GM23248 (cell line): Measurements from ENCODE around the gene ELF2.

ENCODE experiments used
- EZH2 ChIP-seq: fragments of 200-600 bp; sonication (generic); IDR thresholded peaks from 2 replicates; pipeline ENCODE4 v1.6.1; 2018; ENCODE audit warnings: antibody characterized with exemption, mild to moderate bottlenecking; ENCODE audit not compliant: insufficient read depth, poor library complexity, severe bottlenecking
- EZH2phosphoT487 ChIP-seq: fragments of 200-600 bp; sonication (generic); IDR thresholded peaks from 2 replicates; pipeline ENCODE4 v1.6.1; 2018; ENCODE audit warnings: antibody characterized with exemption, moderate library complexity, mild to moderate bottlenecking, low read depth; ENCODE audit not compliant: insufficient read depth

- TF ChIP-seq EZH2 (no peak), EZH2phosphoT487 (no peak)
Measured at GRCh38 chr4:139123910-139124309, 53.1 kb downstream of the ELF2 start.
